Measurements from ENCODE around the gene ATF6B. TPM values are rescaled to one million over a fixed set of nuclear protein-coding genes. Genes with fewer than 3 reads are reported as not detected.
A peak's percentile ranks its signal among the peaks of the same experiment; 100 is the strongest.

ATF6B gene
- total and polyA plus RNA-seq, 2 of the 13 experiments (the other 11 are each of a cell fraction or from before 2014, with no cell fraction given) = 18.1 to 44.0 TPM

DNA sequence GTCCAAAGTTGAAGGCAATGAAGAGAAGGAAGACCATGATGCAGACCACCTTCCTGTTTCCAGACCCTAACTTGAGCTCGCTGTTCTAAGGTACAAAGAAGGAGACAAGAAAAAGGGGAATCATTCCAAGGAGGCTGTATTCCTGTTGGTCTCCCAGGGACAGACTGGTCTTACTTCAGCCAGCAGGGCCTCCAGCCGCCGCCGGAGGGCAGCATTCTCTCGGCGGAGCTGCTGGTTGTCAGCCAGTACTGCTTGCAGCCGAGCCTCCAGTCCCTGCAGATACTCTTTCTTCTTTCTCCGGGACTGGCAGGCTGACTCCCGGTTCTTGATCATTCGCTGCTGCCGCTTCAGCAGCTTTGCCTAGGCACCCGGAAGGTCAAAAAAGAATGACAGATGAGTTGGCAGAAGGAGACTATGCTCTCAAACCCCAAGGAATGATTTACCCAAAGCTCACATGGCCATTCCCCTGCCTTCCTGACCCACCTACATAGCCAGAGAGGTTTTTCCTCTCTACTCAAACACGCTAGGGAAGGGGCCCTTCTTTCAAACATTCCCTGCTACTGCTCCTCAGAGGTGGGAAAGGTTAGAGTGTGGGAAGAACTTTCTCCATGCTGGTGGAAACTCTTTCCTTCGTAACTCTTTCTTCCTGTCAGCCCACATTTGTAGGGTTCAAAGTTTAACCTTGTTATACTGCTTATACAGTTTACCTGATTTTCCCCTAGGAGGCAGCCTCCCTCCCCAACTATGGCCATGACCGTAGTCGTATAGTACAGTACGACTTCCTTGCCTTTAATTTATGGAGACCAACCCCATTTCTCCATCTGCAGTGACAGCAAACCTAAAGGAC is 9.0 kb downstream of the ATF6B start (continued):
- peak; percentile 56; the same call in 1 of the 2 replicates for TF ChIP-seq TBP (CRISPR knock-in tag; IDR thresholded peaks at IDR 0.05)
- 0 out of 2 replicates have a peak, but pooled peaks have one; percentile 28 for TF ChIP-seq ZNF292 (CRISPR knock-in tag; IDR thresholded peaks at IDR 0.05; ENCODE audit: borderline replicate concordance, low read depth)
- TF ChIP-seq JUND (CRISPR knock-in tag; IDR thresholded peaks at IDR 0.05) = no peak; the same call in 1 of the 2 replicates
- TF ChIP-seq CREM (IDR thresholded peaks at IDR 0.05) = peak; percentile 16; the same call in 1 of the 2 replicates
- TF ChIP-seq CREM (CRISPR knock-in tag; IDR thresholded peaks at IDR 0.05) = no peak
- 0 out of 2 replicates have a peak, but pooled peaks have one; percentile 14 for TF ChIP-seq TOE1 (CRISPR knock-in tag; IDR thresholded peaks at IDR 0.05)
- peak; percentile 54; the same call in 1 of the 2 replicates for TF ChIP-seq ZFP37 (CRISPR knock-in tag; IDR thresholded peaks at IDR 0.05; ENCODE audit: borderline replicate concordance)
- TF ChIP-seq NFATC3 (CRISPR knock-in tag; IDR thresholded peaks at IDR 0.05) = no peak
- TF ChIP-seq ETV6 (CRISPR knock-in tag; conservative IDR thresholded peaks at IDR 0.05) = 0 out of 2 replicates have a peak, but pooled peaks have one; percentile 57
- peak; percentile 79 for TF ChIP-seq ISL2 (CRISPR knock-in tag; IDR thresholded peaks at IDR 0.05)
- TF ChIP-seq, protein P1, sequence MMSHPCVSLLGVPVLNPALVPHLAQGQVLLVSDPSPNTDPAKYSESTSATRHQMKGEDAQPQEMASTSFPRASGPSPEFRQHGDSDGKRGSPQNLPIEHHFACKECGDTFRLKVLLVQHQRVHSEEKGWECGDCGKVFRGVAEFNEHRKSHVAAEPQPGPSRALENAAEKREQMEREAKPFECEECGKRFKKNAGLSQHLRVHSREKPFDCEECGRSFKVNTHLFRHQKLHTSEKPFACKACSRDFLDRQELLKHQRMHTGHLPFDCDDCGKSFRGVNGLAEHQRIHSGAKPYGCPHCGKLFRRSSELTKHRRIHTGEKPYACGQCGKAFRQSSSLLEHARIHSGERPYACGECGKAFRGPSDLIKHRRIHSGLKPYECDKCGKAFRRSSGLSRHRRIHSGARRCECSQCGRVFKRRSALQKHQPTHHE (CRISPR knock-in tag; IDR thresholded peaks at IDR 0.05; ENCODE audit: borderline replicate concordance) = peak; percentile 62; the same call in 1 of the 2 replicates
- TF ChIP-seq RXRB (CRISPR knock-in tag; IDR thresholded peaks at IDR 0.05; ENCODE audit: borderline replicate concordance) = no peak; the same call in 1 of the 2 replicates
- 0 out of 2 replicates have a peak, but pooled peaks have one; percentile 9 for TF ChIP-seq SOX5 (CRISPR knock-in tag; IDR thresholded peaks at IDR 0.05; ENCODE audit: borderline replicate concordance)
- TF ChIP-seq ZNF350 (CRISPR knock-in tag; IDR thresholded peaks at IDR 0.05; ENCODE audit: borderline replicate concordance, low read depth) = peak; percentile 62
- TF ChIP-seq, protein P2, sequence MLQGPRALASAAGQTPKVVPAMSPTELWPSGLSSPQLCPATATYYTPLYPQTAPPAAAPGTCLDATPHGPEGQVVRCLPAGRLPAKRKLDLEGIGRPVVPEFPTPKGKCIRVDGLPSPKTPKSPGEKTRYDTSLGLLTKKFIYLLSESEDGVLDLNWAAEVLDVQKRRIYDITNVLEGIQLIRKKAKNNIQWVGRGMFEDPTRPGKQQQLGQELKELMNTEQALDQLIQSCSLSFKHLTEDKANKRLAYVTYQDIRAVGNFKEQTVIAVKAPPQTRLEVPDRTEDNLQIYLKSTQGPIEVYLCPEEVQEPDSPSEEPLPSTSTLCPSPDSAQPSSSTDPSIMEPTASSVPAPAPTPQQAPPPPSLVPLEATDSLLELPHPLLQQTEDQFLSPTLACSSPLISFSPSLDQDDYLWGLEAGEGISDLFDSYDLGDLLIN (CRISPR knock-in tag; IDR thresholded peaks at IDR 0.05; ENCODE audit: borderline replicate concordance) = 0 out of 2 replicates have a peak, but pooled peaks have one; percentile 59
- peak; percentile 65; the same call in 1 of the 2 replicates for TF ChIP-seq XBP1 (CRISPR knock-in tag; IDR thresholded peaks at IDR 0.05)
- TF ChIP-seq, protein P3, sequence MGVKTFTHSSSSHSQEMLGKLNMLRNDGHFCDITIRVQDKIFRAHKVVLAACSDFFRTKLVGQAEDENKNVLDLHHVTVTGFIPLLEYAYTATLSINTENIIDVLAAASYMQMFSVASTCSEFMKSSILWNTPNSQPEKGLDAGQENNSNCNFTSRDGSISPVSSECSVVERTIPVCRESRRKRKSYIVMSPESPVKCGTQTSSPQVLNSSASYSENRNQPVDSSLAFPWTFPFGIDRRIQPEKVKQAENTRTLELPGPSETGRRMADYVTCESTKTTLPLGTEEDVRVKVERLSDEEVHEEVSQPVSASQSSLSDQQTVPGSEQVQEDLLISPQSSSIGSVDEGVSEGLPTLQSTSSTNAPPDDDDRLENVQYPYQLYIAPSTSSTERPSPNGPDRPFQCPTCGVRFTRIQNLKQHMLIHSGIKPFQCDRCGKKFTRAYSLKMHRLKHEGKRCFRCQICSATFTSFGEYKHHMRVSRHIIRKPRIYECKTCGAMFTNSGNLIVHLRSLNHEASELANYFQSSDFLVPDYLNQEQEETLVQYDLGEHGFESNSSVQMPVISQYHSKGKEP (CRISPR knock-in tag; IDR thresholded peaks at IDR 0.05) = no peak
- TF ChIP-seq JUN (CRISPR knock-in tag; IDR thresholded peaks at IDR 0.05) = no peak
- TF ChIP-seq ZFP90 (CRISPR knock-in tag; IDR thresholded peaks at IDR 0.05; ENCODE audit: borderline replicate concordance) = peak; percentile 74
- TF ChIP-seq RBFOX2 (IDR thresholded peaks at IDR 0.05; ENCODE audit: low read depth, low read length) = peak; percentile 62
- TF ChIP-seq GATAD2A (CRISPR knock-in tag; IDR thresholded peaks at IDR 0.05) = peak; percentile 48
- no peak for TF ChIP-seq NPAS2 (CRISPR knock-in tag; IDR thresholded peaks at IDR 0.05; ENCODE audit: borderline replicate concordance)
- peak; percentile 50; the same call in 1 of the 2 replicates for TF ChIP-seq ZFY (CRISPR knock-in tag; IDR thresholded peaks at IDR 0.05)

Measured in HepG2 (cell line).